ENCODE data around the gene FEZ2. TPM values are rescaled to one million over a fixed set of nuclear protein-coding genes. Genes with fewer than 3 reads are reported as not detected.

FEZ2 gene, protein sequence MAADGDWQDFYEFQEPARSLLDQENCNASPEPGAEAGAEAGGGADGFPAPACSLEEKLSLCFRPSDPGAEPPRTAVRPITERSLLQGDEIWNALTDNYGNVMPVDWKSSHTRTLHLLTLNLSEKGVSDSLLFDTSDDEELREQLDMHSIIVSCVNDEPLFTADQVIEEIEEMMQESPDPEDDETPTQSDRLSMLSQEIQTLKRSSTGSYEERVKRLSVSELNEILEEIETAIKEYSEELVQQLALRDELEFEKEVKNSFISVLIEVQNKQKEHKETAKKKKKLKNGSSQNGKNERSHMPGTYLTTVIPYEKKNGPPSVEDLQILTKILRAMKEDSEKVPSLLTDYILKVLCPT
- 30.1 and 34.0 TPM in 2 replicates for total RNA-seq

DNA sequence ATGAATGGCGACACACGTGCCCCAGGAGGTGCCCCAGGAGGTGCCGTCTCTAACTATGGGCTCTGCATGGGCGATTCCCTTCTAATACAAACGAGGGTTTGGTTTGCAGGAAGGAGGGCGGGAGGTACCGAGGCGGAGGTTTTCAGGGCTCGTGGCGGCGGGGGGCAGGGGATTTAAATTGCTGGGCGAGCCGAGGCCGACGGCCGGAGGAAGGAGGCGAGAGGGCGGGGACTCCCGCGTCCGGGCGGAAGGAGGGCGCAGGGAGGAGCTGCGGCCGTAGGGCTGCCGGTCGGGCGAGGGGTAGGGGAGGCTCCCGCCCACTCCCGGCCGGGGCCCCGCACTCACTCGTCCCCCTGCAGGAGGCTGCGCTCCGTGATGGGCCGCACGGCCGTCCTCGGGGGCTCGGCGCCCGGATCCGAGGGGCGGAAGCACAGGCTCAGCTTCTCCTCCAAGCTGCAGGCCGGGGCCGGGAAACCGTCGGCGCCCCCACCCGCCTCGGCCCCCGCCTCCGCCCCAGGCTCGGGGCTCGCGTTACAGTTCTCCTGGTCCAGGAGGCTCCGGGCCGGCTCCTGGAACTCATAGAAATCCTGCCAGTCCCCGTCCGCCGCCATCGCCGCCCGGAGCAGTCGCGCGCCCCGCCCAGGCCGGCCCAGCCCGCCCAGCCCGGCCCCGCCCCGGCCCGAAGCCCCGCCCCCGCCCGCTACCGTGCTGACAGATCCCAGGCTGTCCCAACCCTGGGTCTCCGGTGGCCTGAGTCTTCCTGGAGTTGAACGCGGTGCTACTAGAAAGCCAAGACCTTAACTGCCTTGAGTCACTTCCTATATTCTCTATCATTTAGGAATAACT lies at the start of gene FEZ2:
Gene FEZ2 (minus strand): TSS at position 637 of the 846 bp plus-strand sequence. CDS start 26 bp downstream, at position 611.

Other genes with a start within 250 kb of the FEZ2 start
- 69.7 and 71.9 TPM in 2 replicates for gene CRIM1, start 242.4 kb downstream of the FEZ2 start, total RNA-seq
- gene VIT, start 98.5 kb upstream of the FEZ2 start, total RNA-seq: 0.07 TPM in 1 of 2 replicates, not detected in the other